Measurements from ENCODE around the gene MIGA1.

DNA sequence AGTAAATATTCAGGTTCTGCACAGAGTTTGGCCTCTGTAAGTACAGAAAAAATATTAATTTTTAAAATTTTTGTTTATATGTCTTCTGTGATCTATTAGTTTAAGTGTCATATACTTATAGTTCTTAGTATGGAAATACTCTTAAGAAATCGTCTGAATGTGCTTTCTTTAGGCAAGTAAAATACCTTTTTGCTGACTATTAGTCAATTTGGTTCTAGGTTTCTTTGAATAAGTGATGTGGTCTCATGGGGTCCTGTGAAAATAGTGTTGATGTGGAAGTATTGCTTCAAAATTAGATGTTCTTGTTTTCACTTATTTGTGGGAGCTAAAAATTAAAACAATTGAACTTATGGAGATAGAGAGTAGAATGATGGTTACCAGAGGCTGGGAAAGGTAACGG lies 23.9 kb downstream of the MIGA1 start:
- TF ChIP-seq POLR2A (IDR thresholded peaks at IDR 0.05; ENCODE audit: low read depth, low read length) (no peak), POLR2AphosphoS5 (IDR thresholded peaks at IDR 0.05; ENCODE audit: low read depth, low read length) (no peak)
